GM18526 (cell line): ENCODE results near the gene IKBKE.

Source experiments
- POLR2A ChIP-seq: IDR thresholded peaks from 3 replicates; pipeline ENCODE4 v1.6.1; 2011; ENCODE audit not compliant: insufficient read length; ENCODE audit errors: extremely low read depth

The IKBKE gene

DNA sequence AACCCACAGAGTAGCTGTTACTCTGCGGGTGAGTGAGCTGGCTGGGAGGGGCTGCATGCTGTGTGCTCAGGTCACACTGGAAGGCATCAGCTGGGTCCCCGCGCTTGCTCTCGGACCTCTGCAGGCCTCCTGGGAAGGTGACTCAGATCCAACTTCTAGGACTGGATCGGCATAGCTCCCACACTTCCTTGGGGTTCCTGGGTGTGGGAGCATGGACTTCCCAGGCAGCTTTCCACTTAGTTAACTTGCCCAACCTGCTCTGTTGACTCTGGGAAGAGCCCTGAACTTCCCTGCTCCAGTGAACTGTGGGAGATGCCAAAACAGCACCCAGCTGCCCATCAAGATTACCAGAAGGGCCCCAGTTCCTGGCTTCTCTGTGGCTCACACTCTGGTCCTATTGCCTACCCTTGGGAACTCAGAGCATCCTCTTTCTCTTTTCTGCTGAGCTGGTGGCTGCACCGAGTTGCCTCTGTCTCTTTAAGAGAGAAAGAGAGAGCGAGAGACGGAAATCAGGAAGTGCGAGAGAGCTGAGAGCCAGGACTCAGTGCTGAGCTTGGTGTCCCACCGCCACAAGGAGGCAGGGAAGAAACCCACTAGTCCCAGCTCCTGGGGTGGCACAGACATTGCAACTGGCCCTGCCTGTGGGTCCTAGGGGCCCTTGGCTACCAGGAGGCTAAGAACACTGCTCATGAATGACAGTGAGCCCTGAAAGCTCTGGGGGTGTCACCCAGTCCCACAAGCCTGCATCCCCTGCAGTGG lies at the start of gene IKBKE:
IKBKE (plus strand) TSS at position 544 of the 759 bp plus-strand sequence. CDS start 2,752 bp downstream, outside the sequence.
- peak; percentile 69 for TF ChIP-seq POLR2A

DNA sequence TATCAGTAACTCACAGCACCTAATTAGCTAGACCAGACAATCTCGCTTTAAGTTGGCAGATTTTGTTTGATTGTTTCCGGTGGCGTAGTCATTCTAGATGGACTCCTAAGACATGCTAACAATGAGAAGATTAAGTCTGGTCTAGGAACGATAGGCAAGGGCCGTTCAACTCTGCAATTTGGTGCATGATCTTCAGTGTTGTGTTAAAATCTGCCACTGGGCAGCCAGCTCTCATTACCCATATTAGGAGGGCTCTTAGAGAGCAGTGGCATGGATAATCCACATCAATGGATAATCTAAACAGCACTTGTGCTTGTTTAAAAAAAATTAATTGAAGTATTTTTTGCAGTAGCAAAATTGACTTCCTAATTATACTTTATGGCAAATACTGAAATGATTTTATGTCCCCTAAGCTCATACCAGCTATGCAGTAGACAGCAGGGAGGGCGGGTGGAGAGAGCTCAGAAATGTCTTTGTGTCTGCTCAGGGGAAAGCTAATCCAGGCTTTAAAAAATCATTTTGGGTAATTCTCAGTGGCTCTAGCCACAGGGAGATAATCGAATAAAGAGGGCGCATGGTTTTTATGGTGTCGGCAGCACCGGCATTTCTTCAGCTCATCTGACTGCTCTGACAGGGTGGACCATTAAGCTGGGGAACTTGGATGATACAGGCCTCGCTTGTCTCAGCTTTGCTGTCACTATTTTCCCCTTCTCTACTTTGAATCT lies 48.5 kb upstream of the IKBKE start:
- TF ChIP-seq POLR2A: no peak

DNA sequence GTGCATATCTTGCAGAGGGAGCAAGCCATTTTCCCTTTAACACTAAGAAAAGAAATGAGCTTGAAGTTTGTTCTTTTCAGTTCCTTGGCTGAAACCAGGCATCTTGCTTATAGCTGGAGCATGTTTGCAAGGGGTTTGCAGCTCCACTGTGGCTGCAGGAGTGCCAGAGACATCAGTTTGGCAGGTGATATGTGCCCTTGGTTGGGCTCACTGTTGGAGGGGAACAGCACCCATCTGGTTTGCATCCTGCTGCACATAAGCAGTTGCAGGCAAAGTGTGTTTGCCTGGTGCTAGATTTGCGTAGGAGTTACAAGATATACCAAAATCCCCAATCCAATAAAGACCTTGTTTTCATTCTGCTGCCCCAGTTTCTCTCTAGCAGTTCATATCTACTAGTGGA lies 47.8 kb upstream of the IKBKE start:
- no peak for TF ChIP-seq POLR2A

DNA sequence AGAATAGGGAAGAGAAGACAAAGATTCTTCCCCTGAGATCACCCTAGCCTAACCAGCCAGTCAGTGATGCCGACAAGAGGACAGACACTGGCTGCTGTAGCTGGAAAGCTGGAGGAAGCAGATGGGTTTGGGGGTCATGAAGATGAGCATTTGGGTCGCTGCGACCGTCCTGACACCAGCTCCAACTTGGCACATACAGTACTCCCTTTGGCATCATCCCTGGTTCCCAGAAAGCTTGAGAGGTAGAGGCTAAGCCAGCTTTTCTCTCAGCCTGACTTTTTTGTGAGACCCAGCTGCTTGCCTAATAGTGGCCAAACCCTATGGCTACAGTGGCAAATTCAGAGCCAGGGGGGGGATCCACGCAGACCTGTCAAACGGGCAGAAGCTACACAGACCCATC lies 43.0 kb upstream of the IKBKE start:
- TF ChIP-seq POLR2A: no peak

DNA sequence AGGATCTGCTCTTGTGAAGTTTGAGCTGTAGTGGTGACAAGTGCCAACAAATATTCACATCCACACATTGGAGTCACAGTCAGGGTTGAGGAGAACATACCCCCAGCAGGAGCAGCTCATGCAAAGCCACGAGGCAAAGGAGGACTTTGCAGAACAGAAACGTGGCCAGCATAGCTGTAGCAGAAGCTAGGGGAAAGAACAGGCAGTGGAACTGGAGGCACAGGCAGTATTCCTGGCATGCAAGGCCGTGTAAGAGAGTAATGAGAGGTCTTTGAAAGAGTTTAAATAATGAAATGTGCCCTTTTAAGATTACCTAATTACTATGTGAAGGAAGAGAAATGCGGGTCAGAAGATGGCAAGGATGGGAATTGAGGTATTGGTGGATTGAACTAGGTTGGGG lies 40.9 kb upstream of the IKBKE start:
- no peak for TF ChIP-seq POLR2A

DNA sequence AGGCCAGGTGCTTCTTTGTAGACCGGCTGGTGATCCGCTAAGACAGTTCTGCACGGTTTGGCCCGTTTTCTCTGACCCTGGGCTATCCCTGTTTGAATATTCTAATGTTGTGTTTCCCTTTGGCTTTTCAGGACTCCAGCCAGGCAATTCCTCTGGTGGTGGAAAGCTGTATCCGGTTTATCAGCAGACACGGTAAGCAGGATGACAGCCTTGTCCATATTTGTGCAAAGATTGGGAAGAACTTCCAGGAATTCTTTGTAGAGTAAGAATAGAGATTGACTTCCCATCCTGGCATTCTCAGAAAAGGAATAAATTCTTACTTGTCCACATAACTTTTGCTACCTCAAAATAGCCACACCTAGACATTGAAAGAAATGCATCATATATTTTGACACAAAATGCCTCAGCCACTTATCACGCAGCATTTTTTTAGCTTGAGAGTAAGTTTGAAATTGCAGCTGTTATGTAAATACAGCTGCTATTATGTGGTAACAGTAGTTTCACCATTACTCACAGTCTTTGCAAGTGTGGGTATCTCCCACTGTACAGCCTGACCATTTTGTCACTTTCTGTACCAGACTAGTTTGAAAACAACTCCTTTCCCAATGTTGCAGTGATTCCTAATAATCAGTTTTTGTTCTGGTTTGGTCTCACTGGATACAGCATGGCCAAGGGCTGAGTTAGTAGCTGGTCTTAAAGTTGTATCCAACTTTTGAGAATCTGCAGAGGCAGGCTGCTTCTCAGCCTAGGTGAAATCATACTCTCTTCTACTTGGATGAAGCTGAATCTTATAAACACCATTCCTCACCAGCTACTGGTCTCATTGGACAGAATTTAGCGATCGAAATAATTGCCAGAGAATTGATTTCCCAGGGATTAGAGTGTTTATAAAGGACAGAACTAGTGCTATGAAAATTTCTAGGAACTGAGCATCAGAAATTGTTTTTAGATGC lies 40.0 kb upstream of the IKBKE start:
- TF ChIP-seq POLR2A: no peak

DNA sequence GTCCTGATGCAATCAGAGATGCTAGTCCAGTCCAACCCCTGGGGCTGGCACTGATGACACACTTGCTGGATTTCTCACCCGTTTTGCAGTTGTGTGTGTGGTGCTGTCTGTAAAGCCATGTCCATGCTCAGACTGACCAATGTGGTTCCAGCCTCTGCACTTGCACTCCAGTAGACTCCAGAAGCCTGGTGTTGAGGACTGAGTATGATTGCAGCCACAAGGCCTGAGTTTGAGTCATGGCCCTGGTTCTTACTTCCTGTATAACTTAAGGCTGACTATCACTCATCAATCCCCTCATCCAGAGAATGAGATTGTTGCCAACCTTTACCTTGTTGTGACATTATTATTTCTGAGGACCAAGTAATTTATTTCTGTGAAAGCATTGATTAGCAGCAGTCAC lies 34.8 kb upstream of the IKBKE start:
- TF ChIP-seq POLR2A: no peak

DNA sequence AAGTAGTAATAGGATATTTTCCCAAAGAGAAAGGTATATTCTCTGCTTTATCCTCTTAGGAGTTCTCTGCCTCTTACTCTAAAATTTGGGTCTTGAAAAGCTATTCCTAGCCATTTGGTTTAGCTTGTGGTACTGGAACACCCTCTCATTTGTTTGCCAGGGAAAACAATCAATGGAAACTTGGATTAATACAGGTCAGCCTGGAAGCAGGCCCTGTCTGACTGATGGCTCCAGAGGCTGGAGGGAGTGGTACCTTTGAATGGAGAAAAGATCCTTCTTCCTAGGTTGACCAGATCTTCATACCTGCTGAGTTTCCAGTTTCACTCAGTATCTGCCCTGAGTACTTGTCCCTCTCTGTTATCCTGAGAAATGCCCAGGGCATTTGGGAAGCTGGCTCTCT lies 31.7 kb upstream of the IKBKE start:
- TF ChIP-seq POLR2A: no peak

DNA sequence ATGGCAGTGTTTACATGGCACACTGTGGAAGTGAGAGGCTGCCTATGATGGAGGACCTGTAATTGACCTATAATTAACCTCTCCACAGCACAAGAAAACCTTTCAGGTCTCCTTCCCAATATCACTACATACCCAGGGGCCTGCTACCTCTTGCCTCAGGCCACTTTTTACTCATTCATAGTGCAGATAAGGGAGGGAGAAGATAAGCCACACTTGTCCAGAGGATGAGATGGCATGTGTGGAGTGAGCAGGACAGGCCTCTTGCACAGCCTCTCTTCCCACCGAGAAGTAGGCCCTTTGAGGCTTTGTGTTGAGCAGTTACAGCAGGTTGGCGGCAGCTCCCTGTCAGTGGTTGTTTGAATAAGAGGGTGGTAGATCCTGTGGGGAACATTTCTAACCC lies 31.1 kb upstream of the IKBKE start:
- TF ChIP-seq POLR2A: no peak

DNA sequence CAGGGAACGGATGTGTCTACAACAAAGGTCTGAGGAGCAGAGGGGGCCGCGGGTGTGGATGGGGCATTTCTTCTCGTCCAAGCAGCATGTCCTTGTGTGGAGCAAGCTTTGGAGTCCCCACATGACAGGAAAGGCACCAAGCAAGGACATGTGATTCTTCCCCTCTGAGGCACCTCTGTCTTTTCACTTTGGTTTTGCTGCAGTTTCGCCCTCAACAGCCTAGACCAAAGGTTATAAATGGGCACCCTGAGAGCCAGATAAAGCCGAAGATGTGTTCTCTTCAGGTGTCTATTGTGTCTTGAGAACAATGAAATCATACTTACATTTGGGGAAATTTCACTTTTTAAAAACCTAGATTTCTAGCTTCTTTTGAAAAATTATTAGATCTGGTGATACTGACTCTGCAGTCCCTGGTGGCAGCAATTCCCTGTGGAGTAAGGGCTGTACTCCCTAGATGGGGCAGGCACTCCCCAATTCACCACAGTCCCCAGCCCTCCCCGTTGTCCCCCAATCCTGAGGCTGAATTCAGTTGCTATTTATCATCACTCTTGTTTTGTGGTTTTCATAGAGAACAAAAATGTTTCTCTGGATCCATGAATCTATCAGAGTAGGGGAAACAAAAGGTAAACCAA lies 28.8 kb upstream of the IKBKE start:
- no peak for TF ChIP-seq POLR2A

DNA sequence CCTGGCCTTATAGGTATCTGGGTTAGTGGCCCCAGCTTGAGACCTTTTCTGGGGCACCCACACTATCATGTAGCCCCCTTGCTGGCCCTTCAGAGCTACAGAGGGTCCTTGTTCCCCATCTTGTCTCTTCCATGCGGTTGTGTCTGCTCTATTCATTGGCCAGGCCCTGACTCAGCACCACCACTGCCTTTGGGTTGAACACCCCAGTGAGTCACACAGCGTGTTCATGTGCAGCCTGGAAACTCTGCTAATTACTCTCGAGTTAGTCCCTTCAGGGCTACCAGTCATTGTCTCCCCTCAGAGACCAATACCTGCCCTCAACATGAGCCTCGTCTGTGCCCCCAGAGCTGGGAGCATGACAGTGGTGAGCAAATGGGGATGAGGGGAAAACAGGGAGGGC lies 28.2 kb upstream of the IKBKE start:
- TF ChIP-seq POLR2A: no peak

DNA sequence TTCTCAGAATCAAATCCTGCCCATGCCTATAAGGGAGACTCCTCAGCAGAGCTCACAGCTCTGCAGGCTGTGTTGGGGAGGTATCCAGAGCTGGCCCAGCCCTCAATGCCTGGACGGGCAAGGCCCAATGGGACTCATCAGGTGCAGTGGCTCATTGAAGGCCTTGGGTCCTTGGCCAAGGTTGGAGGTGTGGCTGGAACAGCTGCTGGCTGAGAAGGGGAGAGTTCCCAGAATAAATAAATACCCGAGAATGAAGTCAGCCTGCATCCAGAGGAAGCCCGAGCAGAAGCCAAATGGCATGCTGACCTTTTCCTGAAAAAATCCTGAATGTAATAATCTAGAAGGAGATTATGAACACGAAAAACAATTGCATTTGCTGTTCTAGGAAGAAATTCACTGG lies 25.2 kb upstream of the IKBKE start:
- no peak for TF ChIP-seq POLR2A

DNA sequence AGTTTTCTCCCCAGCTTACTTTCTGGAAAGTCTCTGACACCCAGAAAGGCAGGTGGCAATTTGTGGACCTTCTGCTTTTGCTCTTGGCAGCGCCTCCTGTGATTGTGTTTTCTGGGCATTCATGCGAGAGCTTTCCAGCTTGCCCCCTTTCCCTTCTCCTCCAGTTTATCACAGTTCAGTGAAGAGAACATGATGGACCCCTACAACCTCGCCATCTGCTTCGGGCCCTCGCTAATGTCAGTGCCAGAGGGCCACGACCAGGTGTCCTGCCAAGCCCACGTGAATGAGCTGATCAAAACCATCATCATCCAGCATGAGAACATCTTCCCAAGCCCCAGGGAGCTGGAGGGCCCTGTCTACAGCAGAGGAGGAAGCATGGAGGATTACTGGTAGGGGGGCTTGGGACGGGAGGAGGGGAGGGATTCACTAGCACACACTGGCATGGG lies 24.3 kb upstream of the IKBKE start:
- TF ChIP-seq POLR2A: no peak

DNA sequence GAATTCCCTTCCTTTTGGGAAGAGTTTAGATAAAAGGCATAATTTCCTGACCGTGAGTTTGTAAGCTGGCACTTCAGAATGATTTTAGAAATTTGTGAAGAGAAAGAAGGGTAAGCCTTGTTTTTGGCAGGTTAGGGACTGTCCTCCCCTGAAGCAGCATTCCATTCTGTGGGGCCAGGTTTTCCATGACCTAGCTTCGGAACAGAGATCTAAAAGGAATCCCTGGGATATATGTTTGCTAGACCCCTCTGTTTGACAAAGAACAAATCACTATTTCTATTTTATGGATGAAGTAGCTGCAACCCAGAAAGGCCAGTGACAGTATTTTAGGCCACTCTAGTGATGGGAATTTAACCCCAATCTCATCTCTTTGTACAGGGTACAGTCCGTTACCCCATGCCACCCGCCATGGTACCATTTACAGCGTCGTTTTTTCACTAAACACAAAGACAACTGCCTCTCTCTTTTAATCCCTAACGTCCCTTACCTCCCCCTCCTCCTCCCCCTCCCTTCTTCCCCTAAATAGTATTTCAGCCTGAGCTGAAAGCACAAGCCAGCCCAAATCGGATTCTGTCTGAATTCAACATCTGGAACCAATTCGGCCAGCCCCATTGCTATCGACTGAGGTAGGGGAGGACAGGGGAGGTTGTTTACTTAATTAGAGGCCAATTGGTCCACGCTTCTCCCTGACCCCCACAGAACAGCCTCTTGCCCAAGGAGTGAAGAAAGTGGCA lies 23.4 kb upstream of the IKBKE start:
- no peak for TF ChIP-seq POLR2A

DNA sequence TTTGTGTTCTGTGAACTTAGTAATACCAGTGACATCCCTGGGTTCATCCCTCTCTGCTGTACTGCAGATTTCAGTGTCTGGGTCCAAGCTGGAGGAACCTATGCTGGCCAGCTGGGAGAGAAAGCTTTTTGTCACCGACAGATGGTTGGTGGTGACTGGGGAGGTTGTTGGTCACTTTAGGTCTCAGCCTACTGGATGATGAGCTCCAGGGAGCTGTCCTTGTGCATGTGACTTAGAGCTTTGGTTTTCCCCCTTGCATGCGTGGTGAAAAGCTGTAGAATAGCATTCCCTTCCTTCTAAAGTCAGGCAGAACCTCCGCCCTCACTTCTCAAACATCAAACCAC lies 22.9 kb upstream of the IKBKE start:
- TF ChIP-seq POLR2A: no peak

DNA sequence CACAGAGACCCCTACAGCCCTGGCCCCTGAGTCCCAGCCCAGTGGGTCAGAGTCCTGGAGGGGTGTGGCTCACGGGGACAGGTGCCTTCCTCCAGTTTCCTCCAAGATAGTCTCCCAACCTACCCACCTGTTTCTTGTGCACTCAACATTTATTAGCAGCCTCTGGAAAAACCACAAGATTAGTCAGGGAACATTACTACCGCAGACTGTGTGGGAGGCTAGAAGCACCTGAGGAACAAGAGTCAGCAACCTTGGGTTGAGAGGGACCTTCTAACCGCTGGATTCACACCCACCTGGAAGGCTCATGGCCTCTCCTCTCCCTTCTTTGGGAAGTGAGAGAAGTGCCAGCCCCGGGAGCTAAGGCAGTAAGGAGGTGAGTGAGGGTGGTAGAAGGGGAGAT lies 22.5 kb upstream of the IKBKE start:
- no peak for TF ChIP-seq POLR2A
